ENCODE results near the gene NEK4. TPM values are rescaled to one million over a fixed set of nuclear protein-coding genes. Genes with fewer than 3 reads are reported as not detected.

Gene NEK4
- total and polyA plus RNA-seq, 2 of the 13 experiments (the other 11 are each of a cell fraction or from before 2014, with no cell fraction given), result 16.5 to 38.0 TPM

- TF ChIP-seq, protein P1, sequence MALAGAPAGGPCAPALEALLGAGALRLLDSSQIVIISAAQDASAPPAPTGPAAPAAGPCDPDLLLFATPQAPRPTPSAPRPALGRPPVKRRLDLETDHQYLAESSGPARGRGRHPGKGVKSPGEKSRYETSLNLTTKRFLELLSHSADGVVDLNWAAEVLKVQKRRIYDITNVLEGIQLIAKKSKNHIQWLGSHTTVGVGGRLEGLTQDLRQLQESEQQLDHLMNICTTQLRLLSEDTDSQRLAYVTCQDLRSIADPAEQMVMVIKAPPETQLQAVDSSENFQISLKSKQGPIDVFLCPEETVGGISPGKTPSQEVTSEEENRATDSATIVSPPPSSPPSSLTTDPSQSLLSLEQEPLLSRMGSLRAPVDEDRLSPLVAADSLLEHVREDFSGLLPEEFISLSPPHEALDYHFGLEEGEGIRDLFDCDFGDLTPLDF (CRISPR knock-in tag; IDR thresholded peaks at IDR 0.05), result no peak
- TF ChIP-seq TARDBP (CRISPR knock-in tag; IDR thresholded peaks at IDR 0.05) (no peak), ZNF790 (CRISPR knock-in tag; IDR thresholded peaks at IDR 0.05; ENCODE audit: borderline replicate concordance) (no peak), ZBTB20 (CRISPR knock-in tag; IDR thresholded peaks at IDR 0.05; ENCODE audit: borderline replicate concordance, low read depth) (no peak), SOX13 (IDR thresholded peaks at IDR 0.05) (no peak), SOX13 (CRISPR knock-in tag; conservative IDR thresholded peaks at IDR 0.05 in 1 of 2, IDR thresholded peaks at IDR 0.05 in 1 of 2) (peak in 1 of 2 experiments; percentile 51; a peak in 1 of 4 replicates), ATF4 (CRISPR knock-in tag; IDR thresholded peaks at IDR 0.05) (no peak), ZMYM4 (CRISPR knock-in tag; IDR thresholded peaks at IDR 0.05) (peak; percentile 63; the same call in 1 of the 2 replicates), TFE3 (CRISPR knock-in tag; IDR thresholded peaks at IDR 0.05) (peak; percentile 38; the same call in 1 of the 2 replicates), ZNF335 (CRISPR knock-in tag; IDR thresholded peaks at IDR 0.05) (0 out of 2 replicates have a peak, but pooled peaks have one; percentile 40), KDM4B (CRISPR knock-in tag; IDR thresholded peaks at IDR 0.05) (0 out of 2 replicates have a peak, but pooled peaks have one; percentile 17), ZNF430 (CRISPR knock-in tag; IDR thresholded peaks at IDR 0.05) (no peak), ZFP62 (CRISPR knock-in tag; IDR thresholded peaks at IDR 0.05) (no peak), ZKSCAN8 (CRISPR knock-in tag; IDR thresholded peaks at IDR 0.05; ENCODE audit: borderline replicate concordance) (0 out of 2 replicates have a peak, but pooled peaks have one; percentile 34), NCOR1 (IDR thresholded peaks at IDR 0.05; ENCODE audit: borderline replicate concordance, low read length) (no peak), AGO1 (IDR thresholded peaks at IDR 0.05; ENCODE audit: low read depth, low read length, poor library complexity, severe bottlenecking) (no peak), ZNF383 (CRISPR knock-in tag; IDR thresholded peaks at IDR 0.05; ENCODE audit: borderline replicate concordance) (no peak), ZNF530 (CRISPR knock-in tag; IDR thresholded peaks at IDR 0.05; ENCODE audit: low read depth) (no peak), ZNF616 (CRISPR knock-in tag; IDR thresholded peaks at IDR 0.05; ENCODE audit: low read depth) (no peak), POLR2A (IDR thresholded peaks at IDR 0.05; ENCODE audit: insufficient read depth in 1 of 2, low read depth in 2 of 2, low read length in 2 of 2) (peak in 1 of 2 experiments; percentile 66; a peak in 2 of 4 replicates), ZBTB21 (CRISPR knock-in tag; IDR thresholded peaks at IDR 0.05) (no peak), ZNF563 (CRISPR knock-in tag; IDR thresholded peaks at IDR 0.05) (peak; percentile 12; the same call in 1 of the 2 replicates), ZNF878 (CRISPR knock-in tag; IDR thresholded peaks at IDR 0.05) (no peak), THAP7 (CRISPR knock-in tag; IDR thresholded peaks at IDR 0.05) (no peak), ZNF33B (CRISPR knock-in tag; IDR thresholded peaks at IDR 0.05) (no peak; the same call in 1 of the 2 replicates)
- TF ChIP-seq, protein P2, sequence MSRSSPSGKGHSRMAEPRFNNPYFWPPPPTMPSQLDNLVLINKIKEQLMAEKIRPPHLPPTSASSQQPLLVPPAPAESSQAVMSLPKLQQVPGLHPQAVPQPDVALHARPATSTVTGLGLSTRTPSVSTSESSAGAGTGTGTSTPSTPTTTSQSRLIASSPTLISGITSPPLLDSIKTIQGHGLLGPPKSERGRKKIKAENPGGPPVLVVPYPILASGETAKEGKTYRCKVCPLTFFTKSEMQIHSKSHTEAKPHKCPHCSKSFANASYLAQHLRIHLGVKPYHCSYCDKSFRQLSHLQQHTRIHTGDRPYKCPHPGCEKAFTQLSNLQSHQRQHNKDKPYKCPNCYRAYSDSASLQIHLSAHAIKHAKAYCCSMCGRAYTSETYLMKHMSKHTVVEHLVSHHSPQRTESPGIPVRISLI (CRISPR knock-in tag; IDR thresholded peaks at IDR 0.05; ENCODE audit: borderline replicate concordance), result no peak
These were observed 23.9 kb upstream of the NEK4 start, which contains the start of gene ITIH3 (continued) for GRCh38 chr3:52794612-52795099.

Data from HepG2 (cell line).